ENCODE measurements around the gene PHF19.

GRCh38 chr9:120837921-120838320, 39.1 kb downstream of the PHF19 start:
- TF ChIP-seq, protein P1, sequence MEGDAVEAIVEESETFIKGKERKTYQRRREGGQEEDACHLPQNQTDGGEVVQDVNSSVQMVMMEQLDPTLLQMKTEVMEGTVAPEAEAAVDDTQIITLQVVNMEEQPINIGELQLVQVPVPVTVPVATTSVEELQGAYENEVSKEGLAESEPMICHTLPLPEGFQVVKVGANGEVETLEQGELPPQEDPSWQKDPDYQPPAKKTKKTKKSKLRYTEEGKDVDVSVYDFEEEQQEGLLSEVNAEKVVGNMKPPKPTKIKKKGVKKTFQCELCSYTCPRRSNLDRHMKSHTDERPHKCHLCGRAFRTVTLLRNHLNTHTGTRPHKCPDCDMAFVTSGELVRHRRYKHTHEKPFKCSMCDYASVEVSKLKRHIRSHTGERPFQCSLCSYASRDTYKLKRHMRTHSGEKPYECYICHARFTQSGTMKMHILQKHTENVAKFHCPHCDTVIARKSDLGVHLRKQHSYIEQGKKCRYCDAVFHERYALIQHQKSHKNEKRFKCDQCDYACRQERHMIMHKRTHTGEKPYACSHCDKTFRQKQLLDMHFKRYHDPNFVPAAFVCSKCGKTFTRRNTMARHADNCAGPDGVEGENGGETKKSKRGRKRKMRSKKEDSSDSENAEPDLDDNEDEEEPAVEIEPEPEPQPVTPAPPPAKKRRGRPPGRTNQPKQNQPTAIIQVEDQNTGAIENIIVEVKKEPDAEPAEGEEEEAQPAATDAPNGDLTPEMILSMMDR (IDR thresholded peaks at IDR 0.05): no peak
- TF ChIP-seq POLR2A (IDR thresholded peaks at IDR 0.05) (no peak), POLR2AphosphoS5 (IDR thresholded peaks at IDR 0.05; ENCODE audit: insufficient read depth in 1 of 2, low read depth in 1 of 2) (no peak)
